MM.1S (cell line): Measurements from ENCODE around the gene LUC7L.
"Not testable (repeated sequence)": the region's sequence is repeated elsewhere in the genome, so short reads cannot be mapped to it uniquely, and the experiment has no call there.

Experiments
- DNase-seq: peaks from one replicate; pipeline ENCODE4 v3.0.0-alpha.2; 2015
- H2AFZ ChIP-seq: fragments of 300-600 bp; sonication (generic); 2 replicates; pipeline ENCODE4 v1.6.0; 2016; ENCODE audit warnings: antibody characterized with exemption, low read length
- H3F3A ChIP-seq: fragments of 300-600 bp; sonication (generic); 2 replicates; pipeline ENCODE4 v1.6.1; 2016; ENCODE audit warnings: mild to moderate bottlenecking, antibody characterized with exemption, low read length, moderate library complexity, mixed read lengths; ENCODE audit not compliant: insufficient read depth
- H3K27ac ChIP-seq: fragments of 300-600 bp; sonication (generic); 2 replicates; pipeline ENCODE4 v1.5.1; 2016; ENCODE audit warnings: mild to moderate bottlenecking, low read length
- H3K27me3 ChIP-seq: fragments of 300-600 bp; sonication (generic); replicated peaks from 2 replicates; pipeline ENCODE4 v1.6.0; 2016; ENCODE audit warnings: low read length; ENCODE audit not compliant: insufficient read depth
- H3K36me3 ChIP-seq: fragments of 300-600 bp; sonication (generic); replicated peaks from 2 replicates; pipeline ENCODE4 v1.6.1; 2016; ENCODE audit warnings: mild to moderate bottlenecking, low read length, mixed read lengths; ENCODE audit not compliant: insufficient read depth
- H3K4me1 ChIP-seq: fragments of 300-600 bp; sonication (generic); 2 replicates; pipeline ENCODE4 v1.6.1; 2016; ENCODE audit warnings: low read length, mixed read lengths
- H3K4me2 ChIP-seq: fragments of 300-600 bp; sonication (generic); 2 replicates; pipeline ENCODE4 v1.6.0; 2016; ENCODE audit warnings: low read depth, low read length
- H3K4me3 ChIP-seq: fragments of 300-600 bp; sonication (generic); 2 replicates; pipeline ENCODE4 v1.5.1; 2016; ENCODE audit warnings: low read length, mixed read lengths
- H3K79me2 ChIP-seq: fragments of 300-600 bp; sonication (generic); 2 replicates; pipeline ENCODE4 v1.6.1; 2016; ENCODE audit warnings: mixed run types, low read length, mixed read lengths
- H3K9ac ChIP-seq: fragments of 300-600 bp; sonication (generic); 2 replicates; pipeline ENCODE4 v1.6.1; 2016; ENCODE audit warnings: low read length, mixed read lengths
- H3K9me2 ChIP-seq: fragments of 300-600 bp; sonication (generic); replicated peaks from 2 replicates; pipeline ENCODE4 v1.6.1; 2016; ENCODE audit warnings: mild to moderate bottlenecking, low read length, mixed read lengths; ENCODE audit not compliant: insufficient read depth
- H3K9me3 ChIP-seq: fragments of 300-600 bp; sonication (generic); replicated peaks from 2 replicates; pipeline ENCODE4 v1.6.1; 2016; ENCODE audit warnings: mild to moderate bottlenecking, low read length, mixed read lengths; ENCODE audit not compliant: insufficient read depth
- H4K20me1 ChIP-seq: fragments of 300-600 bp; sonication (generic); 2 replicates; pipeline ENCODE4 v1.6.1; 2016; ENCODE audit warnings: mild to moderate bottlenecking, low read length, moderate library complexity, mixed read lengths; ENCODE audit not compliant: insufficient read depth
- EZH2 ChIP-seq: fragments of 300-600 bp; sonication (generic); optimal IDR thresholded peaks from 2 replicates; pipeline ENCODE3; 2017; ENCODE audit warnings: low read depth, mild to moderate bottlenecking, antibody characterized with exemption, low read length, mixed read lengths
- EZH2phosphoT487 ChIP-seq: fragments of 300-600 bp; sonication (generic); IDR thresholded peaks from 2 replicates; pipeline ENCODE4 v1.6.1; 2018; ENCODE audit warnings: antibody characterized with exemption, low read length
- TF ChIP-seq, protein P1 (sequence below): fragments of 300-600 bp; sonication (generic); IDR thresholded peaks from 2 replicates; pipeline ENCODE4 v1.5.1; 2016; ENCODE audit warnings: antibody characterized with exemption, low read length, mixed read lengths

The LUC7L gene

DNA sequence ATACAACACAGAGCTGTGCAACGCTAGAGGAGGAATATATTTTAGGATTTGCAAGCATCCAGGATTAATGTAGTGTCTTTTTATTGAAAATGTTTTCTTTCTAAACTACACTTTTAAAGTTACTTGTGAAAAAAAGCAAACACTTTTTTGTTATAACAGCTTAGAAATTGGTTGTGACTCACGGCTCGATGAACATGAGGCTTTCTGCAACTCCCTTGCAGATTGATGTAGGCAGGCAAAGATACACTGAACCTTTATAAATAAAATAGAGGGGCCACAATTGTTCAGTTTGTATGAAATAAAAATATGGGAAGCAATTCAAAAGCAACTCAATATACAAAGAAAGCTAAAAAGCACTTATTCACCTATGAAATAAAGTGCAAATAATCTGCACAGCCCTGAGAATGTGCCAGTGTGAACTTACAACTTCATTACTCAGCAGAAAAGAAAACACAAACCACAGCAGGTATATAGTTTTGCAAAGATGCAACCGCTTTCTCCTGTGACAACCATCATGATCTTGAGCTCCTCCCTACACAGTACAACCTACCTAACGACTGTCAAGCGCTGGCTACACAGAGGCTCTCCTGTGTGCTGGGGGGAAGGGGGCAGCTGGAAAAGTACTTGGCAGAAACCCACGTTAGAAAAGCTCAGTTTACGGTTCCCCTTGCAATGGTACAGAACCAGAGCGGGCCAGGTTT is 948 bp downstream of the LUC7L start:
- Histone ChIP-seq H3K4me2 (peak overlapping the region; percentile 80), H4K20me1 (peaks cover 16% of the 10 kb centered on the region), H3K4me1 (peaks cover 5% of the 10 kb centered on the region; the same call in 1 of the 2 replicates), H3K9me3 (no peaks in the 10 kb centered on the region), H2AFZ (0 out of 2 replicates have a peak overlapping the region, but pooled peaks have one; percentile 75), H3K27ac (peak overlapping the region; percentile 91; the same call in 1 of the 2 replicates), H3K4me3 (peak overlapping the region; percentile 78), H3K27me3 (no peaks in the 10 kb centered on the region), H3K36me3 (peaks cover 7% of the 10 kb centered on the region), H3K79me2 (peaks cover 52% of the 10 kb centered on the region), H3F3A (peaks cover 6% of the 10 kb centered on the region), H3K9ac (peak overlapping the region; percentile 96), H3K9me2 (no peaks in the 10 kb centered on the region)
- TF ChIP-seq, protein P1, sequence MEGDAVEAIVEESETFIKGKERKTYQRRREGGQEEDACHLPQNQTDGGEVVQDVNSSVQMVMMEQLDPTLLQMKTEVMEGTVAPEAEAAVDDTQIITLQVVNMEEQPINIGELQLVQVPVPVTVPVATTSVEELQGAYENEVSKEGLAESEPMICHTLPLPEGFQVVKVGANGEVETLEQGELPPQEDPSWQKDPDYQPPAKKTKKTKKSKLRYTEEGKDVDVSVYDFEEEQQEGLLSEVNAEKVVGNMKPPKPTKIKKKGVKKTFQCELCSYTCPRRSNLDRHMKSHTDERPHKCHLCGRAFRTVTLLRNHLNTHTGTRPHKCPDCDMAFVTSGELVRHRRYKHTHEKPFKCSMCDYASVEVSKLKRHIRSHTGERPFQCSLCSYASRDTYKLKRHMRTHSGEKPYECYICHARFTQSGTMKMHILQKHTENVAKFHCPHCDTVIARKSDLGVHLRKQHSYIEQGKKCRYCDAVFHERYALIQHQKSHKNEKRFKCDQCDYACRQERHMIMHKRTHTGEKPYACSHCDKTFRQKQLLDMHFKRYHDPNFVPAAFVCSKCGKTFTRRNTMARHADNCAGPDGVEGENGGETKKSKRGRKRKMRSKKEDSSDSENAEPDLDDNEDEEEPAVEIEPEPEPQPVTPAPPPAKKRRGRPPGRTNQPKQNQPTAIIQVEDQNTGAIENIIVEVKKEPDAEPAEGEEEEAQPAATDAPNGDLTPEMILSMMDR = no peak
- TF ChIP-seq EZH2 = no peak
- TF ChIP-seq EZH2phosphoT487 = no peak
- DNase-seq = peak; percentile 41

DNA sequence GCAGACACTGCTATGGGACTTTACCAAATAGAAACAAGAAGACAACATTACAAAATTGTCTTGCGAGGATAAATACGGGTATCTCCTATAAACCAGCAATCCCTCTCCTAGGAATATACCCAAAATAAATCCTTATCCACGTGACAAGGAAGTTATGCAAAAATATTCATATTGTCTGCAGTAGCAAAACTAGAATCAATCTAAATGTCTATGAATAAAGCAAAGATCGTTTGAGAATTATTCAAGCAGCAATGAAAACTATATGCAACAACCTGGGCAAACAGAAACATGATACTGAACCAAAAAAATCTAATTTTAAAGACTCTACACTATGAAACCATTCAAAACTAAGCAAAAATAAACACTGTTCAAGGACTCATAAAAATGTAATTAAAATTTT is 9.2 kb downstream of the LUC7L start:
- no peak overlapping the region for H3K9ac ChIP-seq
- H3K27ac ChIP-seq = no peak overlapping the region
- peaks cover 72% of the 10 kb centered on the region for H3K79me2 ChIP-seq
- no peak overlapping the region for H3K4me3 ChIP-seq
- no peak overlapping the region for H2AFZ ChIP-seq
- TF ChIP-seq EZH2phosphoT487 (no peak), EZH2 (no peak)
- TF ChIP-seq, protein P1 = no peak
- no peaks in the 10 kb centered on the region for H3K9me3 ChIP-seq
- peaks cover 9% of the 10 kb centered on the region for H3K36me3 ChIP-seq
- no peak overlapping the region for H3K4me2 ChIP-seq
- H3K9me2 ChIP-seq = no peaks in the 10 kb centered on the region
- no peaks in the 10 kb centered on the region for H3K27me3 ChIP-seq
- DNase-seq = no peak
- no peaks in the 10 kb centered on the region; the same call in 1 of the 2 replicates for H4K20me1 ChIP-seq
- no peaks in the 10 kb centered on the region for H3F3A ChIP-seq
- no peaks in the 10 kb centered on the region for H3K4me1 ChIP-seq

DNA sequence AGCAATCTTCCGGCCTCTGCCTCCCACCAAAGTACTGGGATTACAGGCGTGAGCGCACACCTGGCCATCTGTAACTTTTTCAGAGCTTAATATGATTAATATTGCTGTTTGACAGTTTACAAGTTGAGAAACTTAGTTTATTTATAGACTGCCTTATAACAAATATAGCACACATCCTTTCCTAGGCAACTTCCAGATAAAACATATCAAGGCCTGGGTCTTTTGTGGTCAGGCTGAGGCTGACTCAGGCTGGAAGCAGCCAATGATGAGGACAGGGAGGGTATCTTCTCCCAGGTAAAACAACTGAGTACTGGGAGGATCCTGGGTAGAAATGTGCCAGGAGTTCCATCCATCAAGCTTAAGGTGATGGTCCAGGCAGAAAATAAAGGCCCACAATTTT is 16.2 kb downstream of the LUC7L start:
- no peaks in the 10 kb centered on the region for H3K4me1 ChIP-seq
- peaks cover 65% of the 10 kb centered on the region for H3K79me2 ChIP-seq
- H3K27me3 ChIP-seq = no peaks in the 10 kb centered on the region
- H3K4me2 ChIP-seq = no peak overlapping the region
- peaks cover 10% of the 10 kb centered on the region for H3K36me3 ChIP-seq
- H3K9me2 ChIP-seq = no peaks in the 10 kb centered on the region
- no peak overlapping the region for H3K27ac ChIP-seq
- no peak for DNase-seq
- TF ChIP-seq EZH2phosphoT487 = no peak
- H3K9me3 ChIP-seq = no peaks in the 10 kb centered on the region
- H3K9ac ChIP-seq = no peak overlapping the region
- H2AFZ ChIP-seq = no peak overlapping the region
- H3K4me3 ChIP-seq = no peak overlapping the region
- 0 out of 2 replicates have a peak, but pooled peaks cover 3% of the 10 kb centered on the region for H4K20me1 ChIP-seq
- H3F3A ChIP-seq = no peaks in the 10 kb centered on the region

DNA sequence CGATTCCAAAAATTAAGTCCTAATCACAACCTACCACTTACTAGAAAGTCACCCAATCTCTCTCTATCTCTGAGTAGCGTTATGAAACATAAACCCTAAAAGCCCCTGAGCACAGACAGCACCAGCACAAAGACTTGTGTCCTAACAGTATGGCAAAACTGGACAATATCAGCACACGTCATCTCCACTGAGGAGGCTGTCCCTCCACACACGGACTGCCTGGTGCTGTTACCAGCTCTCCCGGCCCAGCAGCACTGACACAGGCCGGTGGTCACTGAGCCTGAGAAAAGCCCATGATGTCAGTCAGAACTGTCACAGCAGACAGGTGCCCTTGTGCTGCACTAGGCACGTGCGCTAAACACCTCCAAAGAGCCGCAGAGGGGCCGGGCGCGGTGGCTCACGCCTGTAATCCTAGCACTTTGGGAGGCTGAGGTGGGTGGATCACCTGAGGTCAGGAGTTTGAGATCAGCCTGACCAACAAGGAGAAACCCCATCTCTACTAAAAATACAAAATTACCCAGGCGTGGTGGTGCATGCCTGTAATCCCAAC is 17.5 kb downstream of the LUC7L start:
- not testable (repeated sequence) for H4K20me1 ChIP-seq, H3K27ac ChIP-seq, H3K4me2 ChIP-seq, H3K4me1 ChIP-seq, H3K9ac ChIP-seq, H2AFZ ChIP-seq, H3K4me3 ChIP-seq, H3K9me3 ChIP-seq, H3K27me3 ChIP-seq, DNase-seq, H3K9me2 ChIP-seq, H3F3A ChIP-seq
- Histone ChIP-seq H3K36me3 (peaks cover 12% of the 10 kb centered on the region), H3K79me2 (peaks cover 58% of the 10 kb centered on the region)

DNA sequence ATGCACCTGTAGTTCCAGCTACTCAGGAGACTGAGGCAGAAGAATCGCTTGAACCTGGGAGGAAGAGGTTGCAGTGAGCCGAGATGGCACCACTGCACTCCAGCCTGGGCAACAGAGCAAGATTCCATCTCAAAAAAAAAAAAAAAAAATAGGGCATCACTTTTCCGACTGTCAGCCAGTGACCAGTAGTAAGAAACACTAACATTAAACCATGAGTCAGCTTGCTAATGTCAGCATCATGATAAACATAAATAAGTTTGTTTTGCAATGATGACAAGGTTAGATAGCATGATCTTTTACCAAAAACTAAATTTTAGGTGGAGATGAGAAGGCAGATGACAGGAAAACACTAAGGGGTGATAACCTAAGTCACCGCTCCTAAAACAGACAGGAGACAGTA is 19.9 kb downstream of the LUC7L start:
- not testable (repeated sequence) for H4K20me1 ChIP-seq, H3K9me2 ChIP-seq, DNase-seq, H2AFZ ChIP-seq, H3K9ac ChIP-seq, H3K4me1 ChIP-seq, H3K27me3 ChIP-seq, H3F3A ChIP-seq, H3K4me3 ChIP-seq, H3K9me3 ChIP-seq, H3K4me2 ChIP-seq, H3K27ac ChIP-seq
- Histone ChIP-seq H3K79me2 (peaks cover 46% of the 10 kb centered on the region), H3K36me3 (peaks cover 12% of the 10 kb centered on the region)

DNA sequence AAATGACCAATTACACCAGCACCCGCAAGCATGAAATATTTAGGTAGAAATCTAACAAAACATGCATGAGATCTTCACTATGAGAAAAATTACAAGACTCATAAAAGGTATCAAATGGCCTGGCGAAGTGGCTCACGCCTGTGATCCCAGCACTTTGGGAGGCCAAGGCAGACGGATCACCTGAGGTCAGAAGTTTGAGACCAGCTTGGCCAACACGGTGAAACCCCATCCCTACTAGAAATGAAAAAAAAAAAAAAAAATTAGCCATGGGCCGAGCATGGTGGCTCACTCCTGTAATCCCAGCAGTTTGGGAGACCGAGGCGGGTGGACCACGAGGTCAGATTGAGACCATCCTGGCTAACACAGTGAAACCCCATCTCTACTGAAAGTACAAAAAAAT is 25.2 kb downstream of the LUC7L start:
- not testable (repeated sequence) for H3K9ac ChIP-seq, H3F3A ChIP-seq, H3K4me2 ChIP-seq, DNase-seq, H3K27ac ChIP-seq, H3K9me3 ChIP-seq, H3K27me3 ChIP-seq, H3K9me2 ChIP-seq, H2AFZ ChIP-seq, H4K20me1 ChIP-seq, H3K4me3 ChIP-seq, H3K4me1 ChIP-seq
- H3K36me3 ChIP-seq = peaks cover 10% of the 10 kb centered on the region
- peaks cover 23% of the 10 kb centered on the region for H3K79me2 ChIP-seq
